Mesodermal cell (in vitro differentiated cells): ENCODE measurements around the gene CA5A.
"Not testable (repeated sequence)": the region's sequence is repeated elsewhere in the genome, so short reads cannot be mapped to it uniquely, and the experiment has no call there.

Source experiments
- H3K27ac ChIP-seq: 2 replicates; pipeline ENCODE4 v1.7.0; 2013; ENCODE audit warnings: mild to moderate bottlenecking, low read depth, low read length, moderate library complexity; ENCODE audit not compliant: severe bottlenecking
- H3K36me3 ChIP-seq: 2 replicates; pipeline ENCODE4 v1.7.1; 2013; ENCODE audit warnings: mild to moderate bottlenecking, low read length, moderate library complexity; ENCODE audit not compliant: control insufficient read depth, insufficient read depth
- H3K4me1 ChIP-seq: one replicate; pipeline ENCODE4 v1.7.1; 2013; ENCODE audit warnings: mild to moderate bottlenecking, low read length; ENCODE audit not compliant: insufficient read depth, control insufficient read depth, poor library complexity, severe bottlenecking
- H3K4me3 ChIP-seq: 2 replicates; pipeline ENCODE4 v1.7.0; 2013; ENCODE audit warnings: low read length, control low read depth, mild to moderate bottlenecking; ENCODE audit not compliant: insufficient read depth, poor library complexity, severe bottlenecking; ENCODE audit errors: extremely low read depth
- H3K9me3 ChIP-seq: 2 replicates; pipeline ENCODE4 v1.7.1; 2013; ENCODE audit warnings: mild to moderate bottlenecking, low read length, moderate library complexity; ENCODE audit not compliant: control insufficient read depth
- WGBS, 2 experiments: methylation state at CpG; one replicate each; pipeline ENCODE4 v1.1.5; 2013; ENCODE audit warnings: missing lambda C conversion rate in 2 of 2; ENCODE audit not compliant: insufficient coverage in 2 of 2; 5-methylcytosine and 5-hydroxymethylcytosine counted together

Gene CA5A

GRCh38 chr16:87908101-87908500 lies 28.2 kb downstream of the CA5A start:
- H3K4me1 ChIP-seq, H3K9me3 ChIP-seq, H3K36me3 ChIP-seq, H3K27ac ChIP-seq, H3K4me3 ChIP-seq: not testable (repeated sequence)
- WGBS, 2 experiments = 87 to 97% methylated on average over 7 to 11 of the region's 11 CpGs

DNA sequence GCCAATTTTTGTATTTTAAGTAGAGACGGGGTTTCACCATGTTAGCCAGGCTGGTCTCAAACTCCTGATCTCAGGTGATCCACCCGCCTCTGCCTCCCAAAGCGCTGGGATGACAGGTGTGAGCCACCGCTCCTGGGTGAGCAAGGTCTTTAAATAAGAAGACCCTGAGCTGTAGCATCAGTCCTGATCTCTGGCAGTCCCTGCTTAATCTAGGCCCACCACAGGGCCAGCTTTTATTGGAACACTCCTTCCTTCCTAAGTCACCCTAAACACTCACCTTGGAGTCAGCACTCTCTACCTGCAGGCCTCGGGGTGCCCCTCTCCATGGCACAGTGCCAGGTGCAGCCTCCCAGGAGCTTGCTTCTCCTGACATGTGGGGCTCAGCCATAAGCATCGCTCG lies 30.8 kb downstream of the CA5A start:
- not testable (repeated sequence) for H3K4me1 ChIP-seq, H3K36me3 ChIP-seq, H3K4me3 ChIP-seq, H3K27ac ChIP-seq, H3K9me3 ChIP-seq
- 93 to 94% methylated on average over 6 to 7 of the region's 7 CpGs for WGBS, 2 experiments

GRCh38 chr16:87904963-87905362 lies 31.4 kb downstream of the CA5A start:
- 90% methylated on average over 2 of the region's 5 CpGs; no CpG with 5 or more reads in 1 of the 2 experiments for WGBS, 2 experiments
- not testable (repeated sequence) for H3K4me3 ChIP-seq, H3K36me3 ChIP-seq, H3K9me3 ChIP-seq, H3K27ac ChIP-seq, H3K4me1 ChIP-seq

- not testable (repeated sequence) for H3K9me3 ChIP-seq, H3K36me3 ChIP-seq, H3K4me3 ChIP-seq, H3K27ac ChIP-seq
- WGBS, 2 experiments = 89 to 90% methylated on average over 8 to 11 of the region's 12 CpGs
- H3K4me1 ChIP-seq = peaks cover 13% of the 10 kb centered on the region
Measured at GRCh38 chr16:87900489-87900888, 35.8 kb downstream of the CA5A start.

DNA sequence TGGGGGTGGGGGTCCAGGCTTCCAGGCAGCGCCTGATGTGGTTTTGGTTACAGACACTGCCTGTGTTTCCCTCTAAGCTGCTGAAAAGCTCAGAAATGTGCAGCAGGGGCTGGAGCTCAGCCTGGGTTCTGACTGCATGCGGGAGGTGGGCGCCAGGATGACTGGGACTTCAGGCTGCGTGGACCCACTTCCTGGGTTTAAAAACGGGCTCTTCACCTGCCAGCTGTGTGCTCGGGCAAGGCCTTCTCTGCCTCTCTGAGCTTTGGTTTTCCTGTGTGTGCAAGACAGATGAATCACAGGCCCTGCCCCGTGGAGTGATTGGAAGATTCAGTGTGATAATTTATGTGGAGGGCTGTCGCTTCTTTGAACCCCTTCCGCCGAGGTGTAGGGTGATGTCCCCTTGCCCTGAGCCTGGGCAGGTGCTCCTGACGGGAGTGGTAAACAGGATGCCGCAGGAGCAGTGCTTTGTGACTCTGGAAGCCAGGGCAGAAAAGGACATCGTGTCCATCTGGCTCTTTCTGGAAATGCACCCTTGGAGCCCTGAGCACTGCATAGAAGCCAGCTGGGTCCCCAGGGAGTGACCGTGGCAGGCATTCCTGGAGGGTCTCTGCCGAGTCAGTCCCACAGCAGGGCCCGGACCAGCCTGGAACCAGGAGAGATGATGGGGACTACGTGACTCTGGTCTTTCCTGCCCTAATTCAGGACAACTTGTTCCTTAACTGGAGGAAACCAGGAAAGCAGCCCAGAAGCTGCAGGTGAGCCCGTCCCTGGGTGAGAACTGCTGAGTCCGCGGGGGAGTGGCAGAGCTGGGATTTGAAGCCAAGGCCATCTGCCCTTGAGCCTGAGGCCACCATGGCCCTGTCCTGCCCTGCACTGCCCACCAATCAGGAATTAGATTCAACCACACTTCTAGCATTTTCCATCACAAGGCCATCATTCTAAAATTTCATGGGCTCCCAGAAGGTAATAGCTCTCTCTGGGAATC lies 38.5 kb downstream of the CA5A start:
- Histone ChIP-seq H3K27ac (no peak overlapping the region), H3K9me3 (no peaks in the 10 kb centered on the region), H3K4me3 (no peak overlapping the region), H3K4me1 (peaks cover 13% of the 10 kb centered on the region), H3K36me3 (no peaks in the 10 kb centered on the region)
- WGBS, 2 experiments = 91 to 94% methylated on average over 11 to 15 of the region's 20 CpGs

- peaks cover 13% of the 10 kb centered on the region for H3K4me1 ChIP-seq
- not testable (repeated sequence) for H3K27ac ChIP-seq, H3K4me3 ChIP-seq, H3K36me3 ChIP-seq, H3K9me3 ChIP-seq
- 86 to 90% methylated on average over 14 to 15 of the region's 16 CpGs for WGBS, 2 experiments
Measured at GRCh38 chr16:87896924-87897520, 39.3 kb downstream of the CA5A start.

GRCh38 chr16:87896176-87896890 lies 40.0 kb downstream of the CA5A start:
- not testable (repeated sequence) for H3K36me3 ChIP-seq, H3K9me3 ChIP-seq, H3K27ac ChIP-seq, H3K4me3 ChIP-seq
- peaks cover 13% of the 10 kb centered on the region for H3K4me1 ChIP-seq
- WGBS, 2 experiments = 89 to 94% methylated on average over 11 to 14 of the region's 17 CpGs

- 94 to 100% methylated on average over 4 to 8 of the region's 10 CpGs for WGBS, 2 experiments
Measured at GRCh38 chr16:87895641-87896141, 40.6 kb downstream of the CA5A start.

GRCh38 chr16:87894005-87894404 lies 42.3 kb downstream of the CA5A start:
- WGBS, 2 experiments = 87 to 100% methylated on average over 4 of the region's 4 CpGs
- H3K9me3 ChIP-seq, H3K27ac ChIP-seq, H3K4me3 ChIP-seq, H3K36me3 ChIP-seq: not testable (repeated sequence)
- H3K4me1 ChIP-seq = peaks cover 13% of the 10 kb centered on the region

More at GRCh38 chr16:87895641-87896141, 40.6 kb downstream of the CA5A start:
- Histone ChIP-seq H3K4me1 (peaks cover 13% of the 10 kb centered on the region), H3K4me3 (no peak overlapping the region), H3K27ac (no peak overlapping the region), H3K9me3 (no peaks in the 10 kb centered on the region), H3K36me3 (no peaks in the 10 kb centered on the region)

GRCh38 chr16:87891764-87892163 lies 44.6 kb downstream of the CA5A start:
- Histone ChIP-seq H3K36me3 (no peaks in the 10 kb centered on the region), H3K27ac (no peak overlapping the region), H3K4me3 (no peak overlapping the region), H3K4me1 (peaks cover 5% of the 10 kb centered on the region), H3K9me3 (no peaks in the 10 kb centered on the region)
- WGBS, 2 experiments = 96 to 98% methylated on average over 16 to 19 of the region's 21 CpGs
